HepG2 (cell line): ENCODE results near the gene ZDHHC19. TPM values are rescaled to one million over a fixed set of nuclear protein-coding genes. Genes with fewer than 3 reads are reported as not detected.

Experiments used
- ARID2 ChIP-seq: sonication (generic); formaldehyde crosslinking; IDR thresholded peaks from 2 replicates; pipeline ENCODE4 v1.8.1; 2022; ENCODE audit warnings: mild to moderate bottlenecking, missing genetic modification reagents, borderline replicate concordance
- CERS6 ChIP-seq: sonication (generic); formaldehyde crosslinking; IDR thresholded peaks from 2 replicates; pipeline ENCODE4 v1.5.0; 2020; ENCODE audit warnings: missing genetic modification reagents
- CSRNP2 ChIP-seq: sonication (generic); formaldehyde crosslinking; conservative IDR thresholded peaks from 2 replicates; pipeline ENCODE4 v1.8.0; 2022; ENCODE audit warnings: low read depth, missing genetic modification reagents
- GPN1 ChIP-seq: sonication (generic); formaldehyde crosslinking; IDR thresholded peaks from 2 replicates; pipeline ENCODE4 v1.5.1; 2020; ENCODE audit warnings: missing genetic modification reagents, borderline replicate concordance
- MAFG ChIP-seq: sonication (generic); formaldehyde crosslinking; IDR thresholded peaks from 2 replicates; pipeline ENCODE4 v1.5.1; 2020; ENCODE audit warnings: mild to moderate bottlenecking, missing genetic modification reagents
- PREB ChIP-seq: sonication (generic); formaldehyde crosslinking; IDR thresholded peaks from 2 replicates; pipeline ENCODE4 v1.4.0; 2020; ENCODE audit warnings: missing genetic modification reagents
- RAD51 ChIP-seq: fragments of 450-650 bp; IDR thresholded peaks from 2 replicates; pipeline ENCODE4 v1.6.1; 2016; ENCODE audit warnings: borderline replicate concordance
- SIN3B ChIP-seq: fragments of 150-350 bp; IDR thresholded peaks from 2 replicates; pipeline ENCODE4 v1.6.1; 2014; ENCODE audit warnings: low read length
- SP4 ChIP-seq: sonication (generic); formaldehyde crosslinking; IDR thresholded peaks from 2 replicates; pipeline ENCODE4 v1.8.1; 2023; ENCODE audit warnings: mild to moderate bottlenecking, missing genetic modification reagents
- TFAP4 ChIP-seq: sonication (generic); IDR thresholded peaks from 2 replicates; pipeline ENCODE4 v1.6.1; 2016; ENCODE audit warnings: low read depth, borderline replicate concordance
- THRA ChIP-seq: sonication (generic); formaldehyde crosslinking; IDR thresholded peaks from 2 replicates; pipeline ENCODE4 v1.4.0; 2020; ENCODE audit warnings: missing genetic modification reagents, borderline replicate concordance
- ZBTB42 ChIP-seq: sonication (generic); formaldehyde crosslinking; IDR thresholded peaks from 2 replicates; pipeline ENCODE4 v1.5.0; 2020; ENCODE audit warnings: mild to moderate bottlenecking, missing genetic modification reagents
- ZNF329 ChIP-seq: sonication (generic); formaldehyde crosslinking; IDR thresholded peaks from 2 replicates; pipeline ENCODE4 v1.9.0; 2021; ENCODE audit warnings: low read depth, mild to moderate bottlenecking, missing genetic modification reagents
- ZNF512 ChIP-seq: sonication (generic); formaldehyde crosslinking; IDR thresholded peaks from 2 replicates; pipeline ENCODE4 v1.4.0; 2020; ENCODE audit warnings: mild to moderate bottlenecking, missing genetic modification reagents
- ZNF687 ChIP-seq: sonication (generic); formaldehyde crosslinking; IDR thresholded peaks from 2 replicates; pipeline ENCODE4 v1.5.1; 2020; ENCODE audit warnings: mild to moderate bottlenecking, missing genetic modification reagents, moderate library complexity
- ZNF7 ChIP-seq: IDR thresholded peaks from 2 replicates; pipeline ENCODE4 v1.6.1; 2016; ENCODE audit warnings: missing biosample characterization, missing genetic modification reagents
- polyA plus RNA-seq, 8 experiments: library from polyadenylated mRNA; depleted of rRNA in 3 of 8; stranded (reverse) in 7 of 8; unstranded in 1 of 8; fragments of >200 nt; fragmentation: Illumina TruSeq in 4 of 8; extraction: Trizol in 4 of 8; gene quantifications; 2 replicates each; pipeline versions ENCODE4 v1.2.1 to v1.2.3, GENCODE V29; 2011 to 2016; ENCODE audit warnings: low read depth in 4 of 8, missing spikeins in 1 of 8, mixed read lengths in 1 of 8; ENCODE audit not compliant: insufficient read depth in 1 of 8
- total RNA-seq, 5 experiments: library from RNA; depleted of rRNA; stranded (reverse); fragments of >200 nt; fragmentation: Illumina TruSeq; extraction: Trizol; gene quantifications; 2 replicates each; pipeline ENCODE4 v1.2.3, GENCODE V29; 2016; ENCODE audit warnings: low read depth in 1 of 5

Gene ZDHHC19
- total and polyA plus RNA-seq, 2 of the 13 experiments (the other 11 are each of a cell fraction or from before 2014, with no cell fraction given), result 0.22 to 0.53 TPM

GRCh38 chr3:196227629-196228493 lies 16.7 kb upstream of the ZDHHC19 start (continued):
- TF ChIP-seq PREB (no peak), ARID2 (CRISPR knock-in tag) (no peak), RAD51 (no peak), GPN1 (CRISPR knock-in tag) (no peak), CSRNP2 (CRISPR knock-in tag) (no peak), ZNF7 (CRISPR knock-in tag) (no peak), TFAP4 (peak; percentile 93), ZNF512 (CRISPR knock-in tag) (no peak), SIN3B (no peak), ZBTB42 (CRISPR knock-in tag) (no peak), CERS6 (CRISPR knock-in tag) (no peak), ZNF687 (CRISPR knock-in tag) (peak; percentile 99), MAFG (CRISPR knock-in tag) (no peak), ZNF329 (CRISPR knock-in tag) (no peak), SP4 (no peak), THRA (CRISPR knock-in tag) (peak; percentile 74; the same call in 1 of the 2 replicates)
